Ramos (cell line): ENCODE measurements around the gene RAD51D.
"Not testable (repeated sequence)": the region's sequence is repeated elsewhere in the genome, so short reads cannot be mapped to it uniquely, and the experiment has no call there.

ENCODE experiments used
- in situ Hi-C: fragments of 300-500 bp; cut with MboI; formaldehyde crosslinking; loops from one replicate; pipeline ENCODE4 v1.14.3; 2022; ENCODE audit warnings: low sequenced_read_pairs; ENCODE audit not compliant: unreplicated experiment

RAD51D gene

DNA sequence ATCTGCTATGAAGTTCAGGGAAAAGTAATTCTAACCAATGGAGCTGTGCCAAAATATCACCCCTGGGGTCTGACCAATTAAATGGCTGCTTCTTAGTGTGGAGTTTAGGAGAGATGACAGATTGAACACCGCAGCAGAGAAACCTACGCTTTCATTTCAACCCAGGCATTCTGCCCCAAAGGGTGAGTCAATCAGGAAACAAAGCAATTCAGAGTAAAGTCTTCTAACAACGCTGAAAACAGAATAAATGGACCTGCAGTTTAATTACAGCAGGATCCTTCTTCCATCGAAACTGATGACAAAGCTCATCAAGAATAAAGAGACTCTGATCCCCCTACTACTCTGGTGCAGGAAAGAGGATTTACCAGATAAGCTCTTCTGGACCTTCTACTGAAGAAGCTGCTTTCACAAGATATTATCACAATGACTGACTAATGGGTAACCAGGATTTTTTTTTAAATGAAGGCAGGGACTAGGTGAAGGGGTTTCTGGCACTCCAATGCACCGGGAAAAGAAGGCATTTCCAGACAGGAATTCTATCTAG, 72.8 kb downstream of the RAD51D start:
- in situ Hi-C loops, result no loop called here

DNA sequence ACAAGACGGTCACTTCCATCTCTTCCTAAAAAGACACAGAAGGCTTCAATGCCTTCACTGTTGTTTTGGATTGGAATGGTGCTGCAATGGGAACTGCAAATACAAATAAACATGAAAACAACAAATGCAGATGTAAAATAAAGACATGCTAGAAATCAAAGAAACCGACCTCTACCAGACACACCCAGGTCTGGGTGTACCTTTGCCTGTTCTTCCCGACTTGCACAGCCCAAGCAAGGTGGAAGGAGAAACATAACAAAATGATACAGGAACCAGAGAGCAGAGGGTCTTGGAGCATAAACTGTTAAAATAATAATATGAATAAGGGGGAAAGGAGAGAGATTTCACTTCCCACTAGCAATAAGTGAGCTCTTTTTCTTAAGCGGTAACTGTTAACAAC, 73.4 kb downstream of the RAD51D start:
- in situ Hi-C loops, result no loop called here

DNA sequence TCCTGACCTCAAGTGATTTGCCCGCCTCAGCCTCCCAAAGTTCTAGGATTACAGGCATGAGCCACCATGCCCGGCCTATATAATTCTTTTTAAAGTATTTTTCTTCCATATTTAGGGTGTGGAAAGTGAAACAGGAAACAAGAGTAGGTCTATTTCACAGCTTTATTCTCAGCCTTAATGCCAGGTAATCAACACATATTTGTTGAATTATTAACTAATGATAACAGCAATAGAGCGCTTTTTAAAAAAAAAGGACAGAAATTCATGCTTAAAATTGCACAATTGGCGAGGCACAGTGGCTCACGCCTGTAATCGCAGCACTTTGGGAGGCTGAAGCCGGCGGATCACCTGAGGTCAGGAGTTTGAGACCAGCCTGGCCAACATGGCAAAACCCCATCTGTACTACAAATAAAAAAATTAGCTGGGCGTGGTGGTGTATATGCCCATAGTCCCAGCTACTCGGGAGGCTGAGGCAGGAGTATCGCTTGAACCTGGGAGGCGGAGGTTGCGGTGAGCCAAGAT, 74.1 kb downstream of the RAD51D start:
- in situ Hi-C loops, result not testable (repeated sequence)

DNA sequence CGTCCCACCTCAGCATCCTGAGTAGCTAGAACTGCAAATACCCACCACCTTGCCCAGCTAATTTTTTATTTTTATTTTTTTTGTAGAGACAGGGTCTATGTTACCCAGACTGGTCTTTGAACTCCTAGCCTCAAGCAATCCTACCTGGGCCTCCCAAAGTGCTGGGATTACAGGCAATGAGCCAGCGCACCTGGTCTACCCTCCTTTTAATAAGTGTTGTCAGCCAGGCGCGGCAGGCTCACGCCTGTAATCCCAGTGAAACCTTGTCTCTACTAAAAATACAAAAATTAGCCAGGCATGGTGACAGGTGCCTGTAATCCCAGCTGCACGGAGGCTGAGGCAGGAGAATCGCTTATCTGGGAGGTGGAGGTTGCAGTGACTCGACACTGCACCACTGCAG, 75.5 kb downstream of the RAD51D start:
- in situ Hi-C loops, result no loop called here
